Stimulated activated CD4-positive, alpha-beta T cell treated with anti-CD3 and anti-CD28 coated beads, Interleukin-12 subunit alpha, Interleukin-12 subunit beta, amount 100 ng/mL, for 48 hours (primary cell): Measurements from ENCODE around the gene CXCL16.

Experiments
- DNase-seq, 3 donors: peaks; one replicate each; pipeline ENCODE4 v3.0.0-alpha.2; 2020; ENCODE audit warnings: low read depth in 2 of 3, low spot score in 1 of 3

The CXCL16 gene

DNA sequence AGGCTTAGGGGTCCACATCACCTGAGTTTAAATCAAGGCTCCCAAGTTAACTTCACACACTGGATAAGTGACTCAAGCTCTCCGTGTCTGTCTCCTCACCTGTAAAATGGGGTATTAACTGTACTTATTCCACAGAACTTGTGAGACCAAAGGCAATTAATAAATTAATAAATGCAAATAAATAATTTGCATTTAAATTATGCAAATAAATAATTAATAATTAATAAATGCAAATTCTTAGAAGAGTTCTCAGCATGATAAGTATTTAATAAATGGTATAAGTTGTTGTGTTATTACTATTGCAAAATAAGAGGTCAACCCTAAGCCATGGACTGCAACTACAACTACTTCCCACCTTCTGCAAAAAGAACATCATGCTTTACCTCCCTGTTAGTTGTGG, 13.7 kb upstream of the CXCL16 start:
- no peak for DNase-seq

DNA sequence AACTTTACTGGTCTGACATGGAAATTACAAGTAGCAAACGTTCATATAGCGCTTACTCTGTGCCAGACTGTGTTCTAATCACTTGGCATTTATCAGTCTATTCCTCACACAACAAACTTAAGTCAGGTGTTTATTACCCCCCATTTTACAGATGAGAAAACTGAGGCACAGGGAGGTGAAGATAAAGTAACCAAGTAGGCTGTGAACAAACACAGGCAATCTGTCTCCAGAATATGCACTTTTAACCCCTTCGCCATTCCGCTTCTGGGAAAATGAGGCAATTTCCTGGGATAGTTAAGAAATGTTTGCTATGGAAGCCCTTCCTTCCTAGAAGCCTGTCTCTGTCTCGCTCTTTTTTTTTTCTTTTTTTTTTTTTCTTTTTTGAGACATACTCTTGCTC, 12.2 kb upstream of the CXCL16 start:
- no peak for DNase-seq

DNA sequence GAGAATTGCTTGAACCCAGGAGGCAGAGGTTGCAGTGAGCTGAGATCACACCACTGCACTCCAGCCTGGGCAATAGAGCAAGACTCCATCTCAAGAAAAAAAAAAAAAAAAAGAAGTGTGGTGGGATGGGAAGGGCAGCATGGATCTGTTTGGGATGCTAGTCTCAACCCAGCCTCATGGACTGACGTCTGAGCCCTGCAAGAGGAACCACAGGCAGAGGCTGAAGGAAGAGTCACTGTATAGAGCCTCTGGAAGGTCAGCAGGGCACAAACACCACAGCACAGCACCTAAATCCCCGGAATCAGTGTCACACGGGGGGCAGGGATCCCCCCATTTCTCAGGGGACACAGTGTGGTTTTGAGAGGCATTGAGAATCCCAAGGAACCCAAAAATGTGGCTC, 10.9 kb upstream of the CXCL16 start:
- DNase-seq, result no peak

DNA sequence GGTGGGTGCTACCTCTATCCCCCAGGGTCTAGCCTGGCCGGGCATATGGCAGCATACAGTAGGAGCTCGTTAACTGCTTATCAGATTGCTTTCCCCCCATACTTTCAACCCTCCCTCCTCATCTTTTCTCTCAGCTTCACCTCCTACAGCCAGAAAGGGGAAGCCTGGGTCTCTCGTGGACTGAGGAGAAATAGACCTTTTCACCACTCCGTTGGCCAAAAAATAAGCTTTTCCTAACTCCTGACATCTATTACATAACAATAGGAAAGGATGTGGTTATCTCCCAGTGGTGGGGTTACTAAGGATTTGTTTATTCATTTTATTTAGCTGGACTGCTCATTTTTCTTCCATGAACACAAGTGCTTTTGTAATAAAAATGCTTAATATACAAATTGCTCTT, 9.0 kb upstream of the CXCL16 start:
- DNase-seq, result no peak

DNA sequence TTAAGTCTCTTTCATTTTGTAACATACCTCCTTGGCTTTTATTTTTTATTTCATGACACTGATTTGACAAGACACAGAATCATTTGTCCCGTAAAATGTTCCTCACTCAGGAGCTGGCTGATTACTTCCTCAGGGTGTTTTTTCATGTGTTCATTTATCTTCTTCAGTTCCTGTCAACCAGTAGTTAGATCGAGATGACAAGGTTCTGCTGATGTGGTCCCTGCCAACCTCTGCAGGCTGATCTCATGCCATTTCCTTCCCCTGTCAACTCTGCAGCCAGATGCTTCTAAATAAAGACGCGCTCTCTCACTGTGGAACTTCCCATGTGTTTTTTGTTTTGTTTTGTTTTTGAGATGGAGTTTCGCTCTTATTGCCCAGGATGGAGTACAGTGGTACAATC, 8.1 kb upstream of the CXCL16 start:
- DNase-seq, result no peak

DNA sequence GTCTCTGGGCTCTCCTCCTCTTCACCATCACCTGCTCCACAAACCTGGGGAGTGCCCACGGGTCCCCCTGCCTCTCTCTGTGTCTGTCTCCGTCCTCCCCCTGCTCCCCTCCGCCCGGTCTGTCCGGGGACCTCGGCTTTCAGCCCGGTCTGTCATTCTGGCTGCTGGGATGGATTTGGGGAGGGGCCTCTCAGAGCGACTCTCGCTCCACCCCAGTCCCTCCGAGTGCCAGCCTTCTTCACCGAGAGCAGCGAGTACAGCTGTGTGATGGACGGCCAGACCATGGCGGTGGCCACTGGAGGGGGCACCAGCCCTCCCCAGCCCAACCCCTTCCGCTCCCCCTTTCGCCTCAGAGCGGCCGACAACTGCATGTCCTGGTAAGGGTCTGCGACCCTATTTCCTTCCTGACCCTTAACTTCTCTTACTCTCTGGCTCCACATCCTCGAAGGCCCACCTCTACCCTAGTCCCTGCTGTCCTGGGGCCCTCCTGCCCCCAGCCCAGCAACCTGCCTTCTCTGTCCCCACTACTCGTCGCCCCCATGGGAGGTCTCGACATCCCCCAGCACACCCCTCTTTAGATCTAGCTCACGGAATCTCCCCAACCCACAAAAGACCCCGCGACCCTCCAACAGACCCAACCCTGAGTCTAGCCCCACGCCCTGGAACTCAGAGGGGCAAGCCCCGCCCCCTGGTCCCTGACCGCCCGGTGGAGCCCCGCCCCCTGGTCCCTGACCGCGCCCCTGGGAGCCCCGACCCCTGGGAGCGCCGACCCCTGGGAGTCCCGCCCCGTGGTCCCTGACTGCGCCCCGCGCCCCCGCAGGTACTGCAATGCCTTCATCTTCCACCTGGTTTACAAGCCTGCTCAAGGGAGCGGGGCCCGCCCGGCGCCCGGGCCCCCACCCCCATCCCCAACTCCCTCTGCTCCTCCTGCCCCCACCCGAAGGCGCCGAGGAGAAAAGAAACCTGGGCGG, 5.6 kb upstream of the CXCL16 start:
- DNase-seq, result no peak

DNA sequence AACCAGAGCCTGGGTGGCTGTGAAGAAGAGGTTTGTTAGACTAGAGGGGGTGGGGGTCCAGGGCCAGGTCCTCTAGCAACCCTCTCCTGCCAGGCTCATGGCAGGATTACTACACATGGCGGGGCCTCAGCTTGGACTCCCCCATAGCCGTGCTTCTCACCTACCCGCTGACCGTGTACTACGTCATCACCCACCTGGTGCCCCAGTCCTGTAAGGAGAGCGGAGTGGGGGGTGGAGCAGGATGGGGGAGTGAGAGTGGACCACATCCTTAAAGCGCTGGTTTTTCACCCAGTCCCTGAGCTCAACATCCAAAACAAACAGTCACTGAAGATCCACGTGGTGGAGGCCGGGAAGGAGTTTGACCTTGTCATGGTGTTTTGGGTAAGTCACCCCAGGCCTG, 4.2 kb upstream of the CXCL16 start:
- no peak for DNase-seq

DNA sequence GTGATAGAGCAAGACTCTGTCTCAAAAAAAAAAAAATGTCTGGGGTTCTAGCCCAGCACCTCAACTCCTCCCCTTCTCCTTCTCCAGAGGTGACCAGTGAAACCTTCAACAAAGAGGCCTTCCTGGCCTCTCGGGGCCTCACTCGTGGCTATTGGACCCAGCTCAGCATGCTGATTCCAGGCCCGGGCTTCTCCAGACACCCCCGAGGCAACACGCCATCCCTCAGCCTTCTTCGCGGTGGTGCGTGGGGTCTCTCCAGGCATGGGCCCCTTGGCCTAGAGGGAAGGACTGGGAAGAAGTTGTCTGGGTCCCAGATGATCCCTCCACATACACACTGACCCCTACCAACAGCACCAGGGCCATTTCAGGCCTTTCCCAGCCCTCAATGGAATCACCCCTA, 3.5 kb upstream of the CXCL16 start:
- DNase-seq, result no peak

DNA sequence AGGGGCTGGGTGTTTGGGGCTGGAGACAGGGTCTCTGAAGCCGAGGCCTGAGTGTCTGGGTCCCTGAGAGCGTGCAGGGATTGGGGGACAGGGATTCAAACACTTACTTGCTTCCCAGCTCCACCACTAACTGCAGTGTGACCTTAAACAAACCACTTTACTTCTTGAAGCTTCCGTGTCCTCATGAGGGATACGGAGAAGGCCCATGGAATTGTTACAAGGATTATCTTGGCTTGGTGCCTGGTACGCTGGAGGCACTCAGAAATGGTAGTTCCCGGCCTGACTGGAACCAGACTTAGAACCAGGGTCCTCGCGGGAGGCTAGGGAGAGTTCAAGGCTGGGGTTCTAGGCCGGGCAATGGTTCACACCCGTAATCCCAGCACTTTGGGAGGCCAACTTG, 2.9 kb upstream of the CXCL16 start:
- DNase-seq, result no peak

DNA sequence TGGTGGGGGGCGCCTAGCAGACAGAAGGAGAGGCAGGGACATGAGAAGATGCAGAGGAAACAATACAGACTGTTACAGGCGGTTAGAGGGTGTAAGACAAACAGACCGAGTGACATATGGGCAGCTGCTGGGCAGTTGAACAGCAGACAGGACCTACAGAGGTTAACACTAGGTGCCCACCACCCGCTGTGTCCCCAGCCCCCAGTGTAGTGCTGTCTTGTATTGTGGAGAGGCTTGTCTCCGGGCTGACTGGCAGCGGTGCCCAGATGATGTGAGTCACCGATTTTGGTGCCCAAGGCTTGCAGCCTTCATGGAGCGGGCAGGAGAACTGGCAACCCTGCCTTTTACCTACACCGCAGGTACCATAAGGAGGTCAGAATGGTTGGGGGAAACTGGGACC, 2.4 kb upstream of the CXCL16 start:
- no peak for DNase-seq

DNA sequence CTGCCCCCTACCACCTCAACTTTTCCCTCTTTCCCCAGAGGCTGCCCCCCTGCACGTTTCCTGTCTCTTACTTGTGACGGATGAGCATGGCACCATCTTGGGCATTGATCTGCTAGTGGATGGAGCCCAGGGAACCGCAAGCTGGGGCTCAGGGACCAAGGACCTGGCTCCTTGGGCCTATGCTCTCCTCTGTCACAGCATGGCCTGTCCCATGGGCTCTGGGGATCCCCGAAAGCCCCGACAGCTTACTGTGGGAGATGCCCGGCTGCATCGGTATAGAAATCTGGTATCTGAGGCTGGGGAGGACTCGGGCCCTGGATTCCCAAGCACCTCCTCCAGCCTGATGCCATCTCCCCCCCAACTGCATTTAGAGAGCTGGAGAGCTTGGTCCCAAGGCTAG, 1.8 kb upstream of the CXCL16 start:
- DNase-seq, result no peak

DNA sequence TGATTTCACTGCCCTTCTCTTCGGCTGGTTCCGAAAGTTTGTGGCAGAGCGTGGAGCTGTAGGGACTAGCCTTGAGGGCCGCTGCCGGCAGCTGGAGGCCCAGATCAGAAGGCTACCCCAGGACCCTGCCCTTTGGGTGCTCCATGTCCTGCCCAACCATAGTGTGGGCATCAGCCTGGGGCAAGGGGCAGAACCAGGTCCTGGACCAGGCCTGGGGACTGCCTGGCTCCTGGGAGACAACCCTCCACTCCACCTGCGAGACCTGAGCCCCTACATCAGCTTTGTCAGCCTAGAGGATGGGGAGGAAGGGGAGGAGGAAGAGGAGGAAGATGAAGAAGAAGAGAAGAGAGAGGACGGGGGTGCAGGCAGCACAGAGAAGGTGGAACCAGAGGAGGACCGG, 856 bp upstream of the CXCL16 start:
- no peak for DNase-seq

DNA sequence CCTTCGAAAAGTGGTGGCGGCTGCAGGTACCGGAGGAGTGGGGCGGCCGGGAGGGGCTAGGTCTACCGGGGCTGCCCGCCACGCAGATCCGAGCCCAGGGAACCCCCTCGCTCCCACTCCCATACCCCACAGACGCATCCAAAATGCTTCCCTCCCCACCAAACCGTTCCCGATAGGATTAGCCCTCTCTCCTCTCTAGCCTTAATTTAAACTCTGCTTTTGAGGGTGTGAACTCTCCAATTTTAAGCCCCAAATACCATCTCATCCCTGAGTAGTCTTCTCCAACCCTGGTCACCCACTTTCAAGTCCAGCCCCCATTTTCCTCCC, 260 bp upstream of the CXCL16 start:
- DNase-seq, result no peak

DNA sequence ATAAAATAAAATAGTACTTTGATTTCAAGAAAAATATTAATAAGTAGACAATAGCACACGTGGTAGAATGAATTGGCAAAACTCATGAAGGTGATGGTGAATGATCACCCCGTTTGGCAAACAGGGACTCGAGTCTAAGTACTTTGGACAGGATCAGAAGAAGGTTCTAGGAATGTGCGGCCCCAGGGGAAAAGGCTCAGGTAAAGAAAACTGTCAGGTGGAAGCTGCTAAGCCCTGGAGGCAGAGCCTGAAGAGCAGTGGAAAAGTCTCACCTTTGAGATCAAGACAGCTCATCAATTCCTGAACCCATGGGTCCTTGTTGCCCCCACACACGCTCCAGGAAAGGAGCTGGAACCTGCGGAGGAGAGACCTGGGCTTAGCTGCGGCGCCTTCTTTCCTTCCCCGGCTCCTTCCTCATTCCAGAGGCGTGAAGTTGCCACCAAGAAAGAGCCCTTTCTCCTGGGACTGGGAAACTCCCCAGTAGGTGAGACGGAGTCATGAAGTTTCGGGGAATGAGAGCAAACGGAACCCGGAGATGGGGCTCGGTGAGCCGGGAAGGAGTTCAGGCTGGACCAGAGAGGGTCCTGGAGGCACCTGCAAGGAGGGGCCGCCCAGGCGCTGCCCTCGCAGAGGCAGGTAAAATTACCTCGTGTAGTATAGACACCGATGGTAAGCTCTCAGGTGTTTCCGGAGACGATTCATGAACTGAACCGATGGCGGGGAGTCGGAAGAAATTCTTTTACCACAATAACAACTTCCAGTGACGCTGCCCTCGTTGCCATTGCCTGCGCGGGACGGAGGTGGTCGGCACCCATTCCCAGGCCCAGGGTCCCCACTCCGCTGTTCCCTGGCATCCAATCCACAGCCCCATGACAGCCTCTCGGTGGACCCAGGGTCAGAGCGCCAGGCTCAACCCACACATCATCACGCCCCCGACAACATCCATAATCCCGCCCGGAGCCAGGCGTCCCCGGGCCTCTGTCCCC, 1.3 kb downstream of the CXCL16 start:
- no peak for DNase-seq

DNA sequence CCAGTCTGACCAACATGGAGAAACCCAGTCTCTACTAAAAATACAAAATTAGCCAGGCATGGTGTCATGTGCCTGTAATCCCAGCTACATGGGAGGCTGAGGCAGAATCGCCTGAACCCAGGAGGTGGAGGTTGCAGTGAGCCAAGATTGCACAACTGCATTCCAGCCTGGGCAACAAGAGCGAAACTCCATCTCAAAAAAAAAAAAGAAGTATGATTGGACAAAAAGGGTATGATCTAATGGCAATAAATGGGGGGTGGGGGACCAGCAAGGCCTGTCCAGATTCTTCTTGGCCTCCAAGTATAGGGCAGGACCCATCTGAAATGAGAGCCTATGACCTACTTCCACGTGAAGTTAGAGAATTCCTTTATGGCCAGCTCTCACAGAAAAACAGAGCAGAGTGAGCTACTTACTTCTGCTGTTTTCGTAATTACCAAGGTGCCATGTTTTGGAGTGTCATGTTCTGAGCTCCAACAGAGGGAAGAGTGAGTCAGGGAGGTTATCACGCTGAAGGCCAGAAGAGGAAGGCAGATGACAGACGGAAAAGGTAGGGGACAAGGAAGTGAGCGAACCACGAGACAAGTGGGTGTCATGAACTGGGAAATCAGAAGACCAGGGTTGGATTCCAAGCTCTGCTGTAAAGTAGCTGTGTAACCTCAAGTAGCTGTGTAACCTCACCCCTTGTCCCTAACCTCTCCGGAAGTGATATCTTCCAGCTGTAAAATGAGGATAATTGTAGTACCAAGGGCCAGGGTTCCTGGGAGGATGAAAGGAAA, 3.7 kb downstream of the CXCL16 start:
- no peak for DNase-seq

DNA sequence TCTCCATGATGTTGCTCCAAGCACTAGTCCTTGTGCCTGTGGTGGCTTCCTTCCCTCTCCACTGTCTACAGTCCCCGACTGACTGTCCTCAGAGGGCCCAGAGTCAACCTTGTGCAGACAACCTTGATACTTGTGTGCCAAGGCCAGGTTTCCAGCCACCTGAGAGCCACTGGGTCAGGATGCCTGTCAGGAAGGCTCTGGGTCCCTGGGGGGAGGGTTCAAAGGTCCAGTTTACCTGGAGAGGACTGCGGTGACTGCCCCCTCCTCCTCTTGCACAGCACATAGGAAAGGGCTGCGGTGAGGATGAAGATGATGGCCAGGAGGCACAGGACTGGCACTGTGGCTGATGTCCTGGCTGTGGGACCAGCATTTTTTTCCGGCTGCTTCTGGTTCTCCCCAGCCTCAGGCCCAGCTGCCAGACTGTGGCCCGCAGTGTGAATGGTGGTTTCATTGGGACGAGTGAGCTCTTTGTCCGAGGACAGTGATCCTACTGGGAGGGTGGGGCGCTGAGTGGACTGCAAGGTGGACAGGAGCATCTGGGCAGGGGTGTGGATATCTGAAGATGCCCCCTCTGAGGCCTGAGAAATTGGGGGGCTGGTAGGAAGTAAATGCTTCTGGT, 4.8 kb downstream of the CXCL16 start:
- DNase-seq, result no peak

DNA sequence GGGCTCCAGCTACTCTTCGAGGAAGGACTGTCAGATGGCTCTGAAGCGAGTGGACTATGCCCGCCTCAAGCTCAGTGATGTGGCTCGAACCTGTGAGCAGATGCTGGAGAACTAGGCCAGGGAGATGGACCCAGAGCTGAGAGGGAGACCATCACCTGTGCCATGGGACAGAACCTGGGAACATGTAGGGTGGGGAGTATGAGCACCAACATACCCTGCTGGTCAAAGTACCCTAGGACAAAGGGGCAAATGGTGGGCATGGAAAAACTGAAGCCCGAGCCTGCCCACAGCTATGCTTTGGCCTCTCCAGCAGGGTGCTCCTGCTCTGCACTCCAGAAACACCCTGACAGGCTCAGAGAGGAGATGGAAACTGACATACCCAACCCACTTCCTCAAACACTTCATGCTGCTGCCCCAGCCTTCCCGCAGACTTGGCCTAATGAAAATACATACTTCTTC, 6.6 kb downstream of the CXCL16 start:
- no peak for DNase-seq

DNA sequence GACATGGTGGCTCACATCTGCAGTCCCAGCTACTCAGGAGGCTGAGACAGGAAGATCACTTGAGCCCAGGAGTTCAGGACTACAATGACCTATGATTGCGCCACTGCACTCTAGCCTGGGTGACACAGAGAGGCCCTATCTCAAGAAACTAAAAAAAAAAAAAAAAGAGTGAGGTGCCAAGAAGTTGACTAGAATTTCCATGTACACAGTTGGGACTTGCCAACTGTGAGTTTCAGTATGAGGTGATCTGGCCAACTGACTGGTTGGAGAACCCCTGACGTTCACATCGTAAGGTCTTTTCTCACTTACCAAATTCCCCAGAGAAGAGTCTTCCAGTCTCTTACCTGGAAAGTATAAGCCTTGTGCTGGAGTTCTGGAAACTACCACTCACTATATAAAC, 11.6 kb downstream of the CXCL16 start:
- DNase-seq, result no peak

DNA sequence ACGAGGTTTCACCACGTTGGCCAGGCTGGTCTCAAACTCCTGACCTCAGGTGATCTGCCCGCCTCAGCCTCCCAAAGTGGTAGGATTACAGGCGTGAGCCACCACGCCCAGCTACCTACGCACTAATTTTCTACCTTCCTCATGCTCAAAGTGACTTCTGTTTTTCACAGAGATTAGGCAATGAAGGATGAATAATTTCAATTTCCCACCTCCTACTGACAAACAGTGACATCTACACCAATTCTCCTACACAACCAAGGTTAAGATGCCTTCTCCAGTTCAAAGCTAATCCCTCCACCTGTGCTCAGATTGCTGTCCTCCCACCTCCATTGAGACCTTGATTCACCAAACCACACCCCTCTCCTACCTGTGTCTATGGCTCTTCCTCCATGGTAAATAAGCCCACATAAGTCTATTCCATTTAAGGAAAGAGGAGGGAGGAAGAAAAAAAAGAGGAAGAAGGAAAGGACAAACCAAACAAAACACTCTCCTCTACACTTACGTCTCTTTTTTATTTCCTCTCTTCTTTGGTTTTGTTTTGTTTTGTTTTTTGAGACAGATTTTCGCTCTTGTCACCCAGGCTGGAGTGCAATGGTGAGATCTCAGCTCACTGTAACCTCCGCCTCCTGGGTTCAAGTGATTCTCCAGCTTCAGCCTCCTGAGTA, 13.9 kb downstream of the CXCL16 start:
- DNase-seq, result no peak

DNA sequence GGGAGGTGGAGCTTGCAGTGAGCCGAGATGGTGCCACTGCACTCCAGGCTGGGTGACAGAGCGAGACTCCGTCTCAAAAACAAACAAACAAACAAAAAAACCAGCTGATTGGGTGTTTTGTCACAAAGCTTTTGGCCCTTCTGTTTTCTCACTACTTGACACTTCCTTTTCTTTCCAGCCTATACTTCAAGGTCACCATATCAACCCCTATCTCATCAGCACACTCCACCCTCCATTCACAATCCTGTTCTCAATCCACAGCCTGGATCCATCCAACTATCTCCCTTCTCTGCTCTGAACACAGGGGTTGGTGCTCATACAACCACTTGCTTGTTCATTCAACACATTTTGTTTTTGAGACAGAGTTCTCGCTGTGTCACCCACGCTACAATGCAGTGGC, 15.1 kb downstream of the CXCL16 start:
- no peak for DNase-seq
